ENCODE measurements around the gene ADAM30.

ADAM30 gene

GRCh38 chr1:119911775-119912174, 15.5 kb upstream of the ADAM30 start:
- H3K27ac ChIP-seq: no peak overlapping the region
- CTCF ChIA-PET: interaction anchor here (0.7 kb wide), 1 partner anchor 13 kb away, joined by 3 read pairs; no protein-coding TSS in a partner anchor
- DNase-seq (ENCODE audit: low spot score): no peak
- POLR2A ChIA-PET (ENCODE audit: low non-redundant PET): no interaction called here
- TF ChIP-seq, protein P1, sequence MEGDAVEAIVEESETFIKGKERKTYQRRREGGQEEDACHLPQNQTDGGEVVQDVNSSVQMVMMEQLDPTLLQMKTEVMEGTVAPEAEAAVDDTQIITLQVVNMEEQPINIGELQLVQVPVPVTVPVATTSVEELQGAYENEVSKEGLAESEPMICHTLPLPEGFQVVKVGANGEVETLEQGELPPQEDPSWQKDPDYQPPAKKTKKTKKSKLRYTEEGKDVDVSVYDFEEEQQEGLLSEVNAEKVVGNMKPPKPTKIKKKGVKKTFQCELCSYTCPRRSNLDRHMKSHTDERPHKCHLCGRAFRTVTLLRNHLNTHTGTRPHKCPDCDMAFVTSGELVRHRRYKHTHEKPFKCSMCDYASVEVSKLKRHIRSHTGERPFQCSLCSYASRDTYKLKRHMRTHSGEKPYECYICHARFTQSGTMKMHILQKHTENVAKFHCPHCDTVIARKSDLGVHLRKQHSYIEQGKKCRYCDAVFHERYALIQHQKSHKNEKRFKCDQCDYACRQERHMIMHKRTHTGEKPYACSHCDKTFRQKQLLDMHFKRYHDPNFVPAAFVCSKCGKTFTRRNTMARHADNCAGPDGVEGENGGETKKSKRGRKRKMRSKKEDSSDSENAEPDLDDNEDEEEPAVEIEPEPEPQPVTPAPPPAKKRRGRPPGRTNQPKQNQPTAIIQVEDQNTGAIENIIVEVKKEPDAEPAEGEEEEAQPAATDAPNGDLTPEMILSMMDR (conservative IDR thresholded peaks at IDR 0.05; ENCODE audit: low read depth): no peak

GRCh38 chr1:119910618-119911017, 14.3 kb upstream of the ADAM30 start:
- TF ChIP-seq, protein P1 (conservative IDR thresholded peaks at IDR 0.05; ENCODE audit: low read depth): no peak
- POLR2A ChIA-PET (ENCODE audit: low non-redundant PET): no interaction called here
- no peak overlapping the region for H3K27ac ChIP-seq
- no peak for DNase-seq (ENCODE audit: low spot score)
- CTCF ChIA-PET: no interaction called here

DNA sequence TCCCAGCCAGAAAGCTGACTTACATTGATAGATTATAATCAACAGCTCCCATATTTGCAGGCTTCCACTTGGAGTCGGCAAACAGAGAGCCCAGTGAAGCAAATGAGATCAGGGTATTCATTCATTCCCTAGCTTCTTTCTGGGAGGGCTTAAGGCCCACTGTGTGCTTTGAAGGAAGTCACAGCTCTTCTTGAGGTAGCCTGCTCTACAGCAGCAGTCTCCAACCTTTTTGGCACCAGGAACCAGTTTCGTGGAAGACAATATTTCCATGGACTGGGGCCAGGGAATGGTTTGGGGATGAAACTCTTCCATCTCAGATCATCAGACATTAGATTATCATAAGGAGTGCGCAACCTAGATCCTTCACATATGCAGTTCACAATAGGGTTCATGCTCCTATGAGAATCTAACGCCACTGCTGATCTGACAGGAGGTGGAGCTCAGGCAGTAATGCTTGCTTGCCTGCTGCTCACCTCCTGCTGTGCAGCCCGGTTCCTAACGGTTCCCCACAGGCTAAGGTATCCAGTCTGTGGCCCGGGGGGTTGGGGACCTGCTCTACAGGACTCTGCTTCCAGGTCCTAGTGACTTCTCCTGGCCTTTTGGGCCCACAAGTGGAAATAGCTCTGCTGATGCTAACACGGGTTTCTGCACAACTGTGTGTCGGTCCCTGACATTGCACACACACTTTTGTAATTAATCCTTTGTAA, 13.7 kb upstream of the ADAM30 start:
- TF ChIP-seq, protein P1 (conservative IDR thresholded peaks at IDR 0.05; ENCODE audit: low read depth): no peak
- no peak overlapping the region for H3K27ac ChIP-seq
- POLR2A ChIA-PET (ENCODE audit: low non-redundant PET): no interaction called here
- no peak for DNase-seq (ENCODE audit: low spot score)
- CTCF ChIA-PET: interaction anchor here (0.7 kb wide), 1 partner anchor 39 kb away, joined by 3 read pairs; no protein-coding TSS in a partner anchor

GRCh38 chr1:119908661-119909060, 12.3 kb upstream of the ADAM30 start:
- POLR2A ChIA-PET (ENCODE audit: low non-redundant PET): no interaction called here

DNA sequence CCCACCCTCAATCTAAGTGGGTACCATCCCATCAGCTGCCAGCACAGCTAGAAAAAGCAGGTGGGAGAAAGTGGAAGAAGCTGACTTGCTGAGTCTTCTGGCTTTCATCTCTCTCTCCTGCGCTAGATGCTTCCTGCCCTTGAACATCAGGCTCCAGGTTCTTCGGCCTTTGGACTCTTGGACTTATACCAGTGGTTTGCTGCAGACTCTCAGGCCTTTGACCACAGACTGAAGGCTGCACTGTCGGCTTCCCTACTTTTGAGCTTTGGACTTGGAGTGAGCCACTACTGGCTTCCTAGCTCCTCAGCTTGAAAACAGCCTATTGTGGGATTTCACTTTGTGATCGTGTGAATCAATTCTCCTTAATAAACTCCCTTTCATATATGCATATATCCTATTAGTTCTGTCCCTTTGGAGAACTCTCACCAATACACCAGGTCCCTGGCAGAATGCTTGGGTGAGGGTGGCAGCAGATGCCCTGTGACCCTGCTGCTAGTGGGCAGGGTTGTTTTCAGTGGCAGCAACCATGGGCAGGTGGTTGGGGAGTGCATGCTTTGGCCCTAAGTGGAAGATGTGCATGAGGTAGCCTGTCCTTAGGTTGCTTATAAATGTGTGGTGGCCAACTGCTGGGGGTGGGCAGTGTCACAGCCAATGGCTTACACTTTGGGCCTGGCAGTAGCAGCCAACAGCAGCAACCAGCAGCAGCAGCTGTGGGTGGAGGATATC, 10.8 kb upstream of the ADAM30 start:
- CTCF ChIA-PET: no interaction called here

More at GRCh38 chr1:119908661-119909060, 12.3 kb upstream of the ADAM30 start:
- DNase-seq (ENCODE audit: low spot score): no peak
- TF ChIP-seq, protein P1 (conservative IDR thresholded peaks at IDR 0.05; ENCODE audit: low read depth): no peak
- CTCF ChIA-PET: interaction anchor here (1.0 kb wide), 1 partner anchor 19 kb away, joined by 3 read pairs; no protein-coding TSS in a partner anchor
- no peak overlapping the region for H3K27ac ChIP-seq

DNA sequence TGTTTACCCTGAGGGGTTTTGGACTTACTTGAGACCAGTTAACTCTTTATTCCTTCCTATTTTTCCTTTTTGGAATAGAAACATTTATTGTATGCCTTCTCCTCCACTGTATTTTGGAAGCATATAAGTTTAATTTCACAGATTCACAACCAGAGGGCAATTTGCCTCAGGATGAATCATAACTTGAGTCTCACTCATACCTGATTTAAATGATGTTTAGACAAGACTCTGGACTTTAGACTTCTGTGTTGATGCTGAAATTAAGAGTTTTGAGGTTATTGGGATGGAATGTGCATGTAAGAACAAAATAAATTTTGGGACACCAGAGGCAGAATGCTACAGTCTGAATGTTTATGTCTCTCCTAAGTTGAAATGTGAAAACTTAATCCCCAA, 7.1 kb upstream of the ADAM30 start:
- ChIA-PET POLR2A (ENCODE audit: low non-redundant PET) (no interaction called here), CTCF (no interaction called here)
- no peak overlapping the region for H3K27ac ChIP-seq
- no peak for DNase-seq (ENCODE audit: low spot score)
- TF ChIP-seq, protein P1 (conservative IDR thresholded peaks at IDR 0.05; ENCODE audit: low read depth): no peak

More for the DNA sequence above, 10.8 kb upstream of the ADAM30 start:
- DNase-seq (ENCODE audit: low spot score): no peak
- POLR2A ChIA-PET (ENCODE audit: low non-redundant PET): no interaction called here
- TF ChIP-seq, protein P1 (conservative IDR thresholded peaks at IDR 0.05; ENCODE audit: low read depth): no peak
- no peak overlapping the region for H3K27ac ChIP-seq
